PC-3 (cell line): ENCODE results near the gene C9orf85. TPM values are rescaled to one million over a fixed set of nuclear protein-coding genes. Genes with fewer than 3 reads are reported as not detected.

Source experiments
- total RNA-seq: library from RNA; depleted of rRNA; stranded (reverse); fragments of >200 nt; gene quantifications from 2 replicates; pipeline ENCODE4 v1.2.3, GENCODE V29; 2014; rRNA removed

C9orf85 gene
- total RNA-seq, 1 experiment from 2014 or later: 7.9 TPM

Other genes starting within 250 kb of the C9orf85 start
- gene CEMIP2, start 143.1 kb upstream of the C9orf85 start, total RNA-seq: 10.1 and 16.0 TPM in 2 replicates
- gene ABHD17B, start 446 bp upstream of the C9orf85 start, total RNA-seq: 10.0 and 11.6 TPM in 2 replicates
- gene C9orf57, start 149.0 kb downstream of the C9orf85 start, total RNA-seq: not detected in 2 replicates
- gene GDA, start 237.8 kb downstream of the C9orf85 start, total RNA-seq: not detected in 2 replicates